Neural crest cell (in vitro differentiated cells): Measurements from ENCODE around the gene ITIH5. TPM values are rescaled to one million over a fixed set of nuclear protein-coding genes. Genes with fewer than 3 reads are reported as not detected.
A peak's percentile ranks its signal among the peaks of the same experiment; 100 is the strongest.
"Not testable (repeated sequence)": the region's sequence is repeated elsewhere in the genome, so short reads cannot be mapped to it uniquely, and the experiment has no call there.

Experiments used
- DNase-seq: peaks from one replicate; pipeline ENCODE4 v3.0.0; 2021; ENCODE audit warnings: low read depth, mixed read lengths, low spot score
- H3K27ac Mint-ChIP-seq: one replicate; pipeline ENCODE4 v1.8.0; 2021; ENCODE audit warnings: mild to moderate bottlenecking, mixed read lengths; ENCODE audit not compliant: unreplicated experiment
- H3K27me3 Mint-ChIP-seq: 2 replicates; pipeline ENCODE4 v1.8.0; 2021; ENCODE audit warnings: low read depth, mild to moderate bottlenecking, mixed read lengths
- H3K36me3 Mint-ChIP-seq: 2 replicates; pipeline ENCODE4 v1.8.0; 2021; ENCODE audit warnings: low read depth, mild to moderate bottlenecking, mixed read lengths
- H3K4me1 Mint-ChIP-seq: 2 replicates; pipeline ENCODE4 v1.8.0; 2021; ENCODE audit warnings: mixed read lengths
- H3K4me3 Mint-ChIP-seq: one replicate; pipeline ENCODE4 v1.8.0; 2021; ENCODE audit warnings: mild to moderate bottlenecking, mixed read lengths
- H3K9me3 Mint-ChIP-seq: 2 replicates; pipeline ENCODE4 v1.8.0; 2021; ENCODE audit warnings: mixed read lengths
- long read RNA-seq: library from polyadenylated mRNA; unstranded; transcript quantifications from one replicate; pipeline ENCODE4 v2.0.0, GENCODE V29; 2020
- total RNA-seq: library from RNA; stranded (reverse); gene quantifications from 2 replicates; pipeline ENCODE4 v1.2.1, GENCODE V29; 2021
- TF ChIP-seq, protein P1 (sequence below): fragments of 200-600 bp; sonication (generic); conservative IDR thresholded peaks from 2 replicates; pipeline ENCODE4 v1.5.0; 2021; ENCODE audit warnings: antibody characterized with exemption, mild to moderate bottlenecking

The ITIH5 gene
- total RNA-seq: not detected in 2 replicates
- long read RNA-seq: 0 reads

DNA sequence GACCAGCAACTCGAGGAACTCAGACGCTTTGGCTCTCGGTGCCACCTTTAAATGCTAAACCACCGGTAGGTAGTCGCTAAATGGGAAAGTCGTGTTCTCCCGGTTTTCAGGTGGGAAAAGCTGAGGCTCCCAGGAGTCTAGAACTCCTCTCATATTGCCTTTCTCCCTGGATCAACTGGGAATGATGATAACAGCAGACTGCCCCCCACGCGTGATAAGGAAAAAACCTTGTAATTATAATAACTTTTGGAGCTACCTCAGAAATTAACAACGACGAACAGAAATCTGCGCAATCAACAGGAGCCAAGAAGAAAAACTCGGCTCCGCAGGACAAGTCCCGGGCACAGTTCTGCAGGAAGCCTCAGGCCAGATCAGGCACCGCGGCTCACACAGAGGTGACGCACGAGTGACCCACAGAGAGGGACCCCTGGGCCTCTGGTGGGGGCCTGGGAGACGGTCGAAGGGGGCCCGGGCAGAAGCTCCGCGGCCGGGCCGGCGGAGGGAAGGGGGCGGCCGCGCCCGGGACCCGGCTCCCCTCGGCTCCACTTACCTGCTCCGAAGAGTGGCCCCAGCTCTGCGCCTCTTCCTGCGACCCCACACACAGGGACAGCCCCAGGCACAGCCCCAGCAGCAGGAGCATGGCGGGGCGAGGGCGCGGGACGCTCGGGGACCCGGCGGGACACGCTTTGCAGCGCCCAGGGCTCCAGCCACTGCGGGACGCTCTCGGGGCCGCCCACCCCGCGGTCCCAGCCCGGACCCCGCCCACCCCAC lies at the start of gene ITIH5:
ITIH5 (minus strand) TSS at position 714 of the 771 bp plus-strand sequence; CDS start at position 640, 74 bp downstream.
- H3K27ac Mint-ChIP-seq: no peak within 1 kb of the TSS

DNA sequence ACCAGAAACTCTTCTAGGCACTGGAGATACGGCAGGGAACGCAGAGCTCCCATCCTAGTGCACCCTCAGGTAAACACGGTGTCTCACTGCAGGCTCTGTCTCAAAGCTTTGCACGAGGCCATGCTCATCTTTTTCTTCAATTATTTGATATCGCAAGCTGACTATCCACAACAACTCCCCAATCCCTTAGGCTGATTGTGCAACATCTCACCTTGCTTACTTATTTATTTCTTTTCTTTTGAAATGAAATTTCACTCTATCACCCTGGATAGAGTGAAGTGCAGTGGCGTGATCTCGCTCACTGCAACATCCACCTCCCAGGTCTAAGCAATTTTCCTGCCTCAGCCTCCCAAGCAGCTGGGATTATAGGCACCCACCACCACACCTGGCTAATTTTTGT lies 48.7 kb upstream of the ITIH5 start:
- H3K4me1 Mint-ChIP-seq: no peaks in the 10 kb centered on the region
- H3K27me3 Mint-ChIP-seq: no peaks in the 10 kb centered on the region
- DNase-seq: no peak
- peaks cover 5% of the 10 kb centered on the region for H3K9me3 Mint-ChIP-seq
- TF ChIP-seq, protein P1, sequence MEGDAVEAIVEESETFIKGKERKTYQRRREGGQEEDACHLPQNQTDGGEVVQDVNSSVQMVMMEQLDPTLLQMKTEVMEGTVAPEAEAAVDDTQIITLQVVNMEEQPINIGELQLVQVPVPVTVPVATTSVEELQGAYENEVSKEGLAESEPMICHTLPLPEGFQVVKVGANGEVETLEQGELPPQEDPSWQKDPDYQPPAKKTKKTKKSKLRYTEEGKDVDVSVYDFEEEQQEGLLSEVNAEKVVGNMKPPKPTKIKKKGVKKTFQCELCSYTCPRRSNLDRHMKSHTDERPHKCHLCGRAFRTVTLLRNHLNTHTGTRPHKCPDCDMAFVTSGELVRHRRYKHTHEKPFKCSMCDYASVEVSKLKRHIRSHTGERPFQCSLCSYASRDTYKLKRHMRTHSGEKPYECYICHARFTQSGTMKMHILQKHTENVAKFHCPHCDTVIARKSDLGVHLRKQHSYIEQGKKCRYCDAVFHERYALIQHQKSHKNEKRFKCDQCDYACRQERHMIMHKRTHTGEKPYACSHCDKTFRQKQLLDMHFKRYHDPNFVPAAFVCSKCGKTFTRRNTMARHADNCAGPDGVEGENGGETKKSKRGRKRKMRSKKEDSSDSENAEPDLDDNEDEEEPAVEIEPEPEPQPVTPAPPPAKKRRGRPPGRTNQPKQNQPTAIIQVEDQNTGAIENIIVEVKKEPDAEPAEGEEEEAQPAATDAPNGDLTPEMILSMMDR: no peak
- no peak overlapping the region for H3K4me3 Mint-ChIP-seq
- no peak overlapping the region for H3K27ac Mint-ChIP-seq
- H3K36me3 Mint-ChIP-seq: no peaks in the 10 kb centered on the region

More for the DNA sequence above, at the start of gene ITIH5:
- TF ChIP-seq, protein P1: no peak
- DNase-seq: peak; percentile 9
- Mint-ChIP-seq H3K9me3 (no peaks in the 10 kb centered on the region), H3K27me3 (peaks cover 83% of the 10 kb centered on the region), H3K4me3 (peak within 1 kb of the TSS; percentile 88), H3K4me1 (peaks cover 18% of the 10 kb centered on the region), H3K36me3 (no peaks in the 10 kb centered on the region)

DNA sequence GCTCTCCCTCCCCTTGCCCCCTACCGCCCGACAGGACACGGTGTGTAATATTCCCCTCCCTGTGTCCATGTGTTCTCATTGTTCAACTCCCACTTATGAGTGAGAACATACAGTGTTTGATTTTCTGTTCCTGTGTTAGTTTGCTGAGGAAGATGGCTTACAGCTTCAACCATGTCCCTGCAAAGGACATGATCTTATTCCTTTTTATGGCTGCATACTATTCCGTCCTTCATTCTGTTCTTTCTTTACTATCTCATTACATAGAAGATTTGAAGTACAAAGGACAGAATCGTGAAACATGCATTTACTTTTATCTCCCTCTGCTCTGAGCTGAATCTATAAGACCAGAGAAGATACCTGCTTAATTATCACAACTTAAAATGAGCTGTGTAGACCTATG lies 44.3 kb upstream of the ITIH5 start:
- not testable (repeated sequence) for H3K27ac Mint-ChIP-seq, H3K9me3 Mint-ChIP-seq, DNase-seq, H3K27me3 Mint-ChIP-seq, H3K4me1 Mint-ChIP-seq, H3K36me3 Mint-ChIP-seq, H3K4me3 Mint-ChIP-seq

DNA sequence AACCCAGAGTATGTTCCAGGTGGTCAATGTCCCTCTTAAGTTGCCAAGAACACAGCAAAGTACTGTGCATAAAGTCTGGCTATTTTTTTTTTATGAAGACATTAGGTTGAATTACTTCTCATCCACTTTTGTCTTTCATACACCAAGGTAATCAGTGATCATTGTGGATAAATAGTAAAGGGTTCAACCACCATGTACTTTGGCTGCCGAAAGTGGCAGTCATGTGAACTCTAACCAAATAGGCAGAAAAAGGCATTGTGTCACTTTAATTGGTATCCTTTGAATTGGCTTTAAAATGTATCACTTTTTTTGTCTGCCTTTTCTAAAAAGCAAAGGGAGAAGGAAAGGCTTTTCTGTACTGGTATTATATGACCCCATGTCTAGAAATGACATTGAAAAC lies 43.7 kb upstream of the ITIH5 start:
- H3K36me3 Mint-ChIP-seq: no peaks in the 10 kb centered on the region
- no peaks in the 10 kb centered on the region for H3K4me1 Mint-ChIP-seq
- no peak overlapping the region for H3K4me3 Mint-ChIP-seq
- H3K9me3 Mint-ChIP-seq: peaks cover 5% of the 10 kb centered on the region
- H3K27me3 Mint-ChIP-seq: peaks cover 8% of the 10 kb centered on the region
- DNase-seq: no peak
- TF ChIP-seq, protein P1: no peak
- no peak overlapping the region for H3K27ac Mint-ChIP-seq

DNA sequence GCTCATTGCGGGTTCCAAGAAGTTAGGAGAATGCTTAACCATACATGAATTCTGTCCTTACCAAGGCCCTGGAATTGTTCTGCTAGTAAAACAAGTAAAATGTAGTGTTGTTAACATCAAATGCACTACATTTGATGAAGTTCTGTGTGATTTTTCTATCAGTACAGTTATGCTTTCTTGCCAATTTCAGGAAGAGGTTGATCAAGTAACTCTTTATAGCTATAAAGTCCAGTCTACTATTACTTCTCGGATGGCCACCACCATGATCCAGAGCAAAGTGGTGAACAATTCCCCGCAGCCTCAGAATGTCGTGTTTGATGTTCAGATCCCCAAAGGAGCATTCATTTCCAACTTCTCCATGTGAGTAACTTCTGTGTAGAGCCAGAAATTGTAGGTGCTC lies 42.1 kb upstream of the ITIH5 start:
- Mint-ChIP-seq H3K36me3 (no peaks in the 10 kb centered on the region), H3K4me1 (no peaks in the 10 kb centered on the region), H3K9me3 (peaks cover 5% of the 10 kb centered on the region), H3K27me3 (peaks cover 13% of the 10 kb centered on the region), H3K27ac (no peak overlapping the region), H3K4me3 (no peak overlapping the region)
- TF ChIP-seq, protein P1: no peak
- DNase-seq: no peak

DNA sequence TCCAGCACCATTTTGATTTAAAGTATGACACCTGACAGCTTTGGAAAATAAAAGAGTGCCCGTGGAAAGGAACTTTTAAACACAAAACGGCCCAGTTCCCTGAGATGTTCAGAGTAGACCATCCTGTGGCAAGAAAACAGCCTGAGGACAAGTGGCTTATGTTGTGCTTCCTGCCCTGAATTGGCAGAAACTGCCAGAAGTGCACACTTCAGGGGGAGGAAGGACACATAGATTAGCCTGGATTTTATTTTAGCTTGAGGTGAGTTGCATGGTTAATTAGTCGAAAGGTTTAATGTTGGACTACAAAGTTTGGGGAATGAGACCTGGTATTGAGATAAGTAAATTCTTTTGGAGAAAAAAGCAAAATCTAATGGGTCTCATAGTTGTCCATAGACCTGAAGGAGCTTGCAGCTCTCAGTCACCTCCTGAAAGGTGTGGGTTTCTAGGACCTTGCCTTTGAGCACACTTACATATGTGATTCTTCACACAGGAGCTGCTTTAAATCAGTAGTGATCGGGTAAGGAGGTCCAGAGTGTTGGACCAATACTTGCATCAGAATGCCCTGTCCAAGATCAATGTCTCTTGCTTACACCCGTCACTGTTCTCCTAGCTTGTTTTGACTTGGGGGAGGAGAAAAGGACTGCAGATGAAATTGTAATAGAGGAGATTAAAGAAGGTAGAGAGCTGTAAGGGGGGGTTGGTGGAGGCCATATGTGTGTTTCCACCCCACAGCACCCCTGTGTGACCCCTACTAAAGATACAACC lies 41.3 kb upstream of the ITIH5 start:
- no peak overlapping the region for H3K4me3 Mint-ChIP-seq
- TF ChIP-seq, protein P1: no peak
- no peaks in the 10 kb centered on the region for H3K36me3 Mint-ChIP-seq
- H3K27ac Mint-ChIP-seq: no peak overlapping the region
- H3K9me3 Mint-ChIP-seq: peaks cover 5% of the 10 kb centered on the region
- DNase-seq: no peak
- no peaks in the 10 kb centered on the region for H3K4me1 Mint-ChIP-seq
- H3K27me3 Mint-ChIP-seq: peaks cover 17% of the 10 kb centered on the region
